NB4 (cell line): ENCODE data around the gene ZRANB3.

ENCODE experiments used
- DNase-seq: peaks from one replicate; pipeline ENCODE4 v3.0.0; 2010; ENCODE audit warnings: low read depth
- H3K4me3 ChIP-seq: one replicate; pipeline ENCODE4 v1.5.1; 2011; ENCODE audit warnings: mild to moderate bottlenecking, low read depth, low read length, moderate library complexity
- MYC ChIP-seq: IDR thresholded peaks from 2 replicates; pipeline ENCODE4 v1.6.1; 2011; ENCODE audit warnings: low read depth, low read length
- POLR2A ChIP-seq: IDR thresholded peaks from 2 replicates; pipeline ENCODE4 v1.6.1; 2011; ENCODE audit warnings: mild to moderate bottlenecking; ENCODE audit not compliant: insufficient read length; ENCODE audit errors: extremely low read depth
- TF ChIP-seq, protein P1 (sequence below): IDR thresholded peaks from 2 replicates; pipeline ENCODE4 v1.6.1; 2011; ENCODE audit warnings: low read depth, low read length
- TF ChIP-seq, protein P2 (sequence below): IDR thresholded peaks from one replicate; pipeline ENCODE4 v1.5.1; 2012; ENCODE audit warnings: low read depth, low read length

The ZRANB3 gene

DNA sequence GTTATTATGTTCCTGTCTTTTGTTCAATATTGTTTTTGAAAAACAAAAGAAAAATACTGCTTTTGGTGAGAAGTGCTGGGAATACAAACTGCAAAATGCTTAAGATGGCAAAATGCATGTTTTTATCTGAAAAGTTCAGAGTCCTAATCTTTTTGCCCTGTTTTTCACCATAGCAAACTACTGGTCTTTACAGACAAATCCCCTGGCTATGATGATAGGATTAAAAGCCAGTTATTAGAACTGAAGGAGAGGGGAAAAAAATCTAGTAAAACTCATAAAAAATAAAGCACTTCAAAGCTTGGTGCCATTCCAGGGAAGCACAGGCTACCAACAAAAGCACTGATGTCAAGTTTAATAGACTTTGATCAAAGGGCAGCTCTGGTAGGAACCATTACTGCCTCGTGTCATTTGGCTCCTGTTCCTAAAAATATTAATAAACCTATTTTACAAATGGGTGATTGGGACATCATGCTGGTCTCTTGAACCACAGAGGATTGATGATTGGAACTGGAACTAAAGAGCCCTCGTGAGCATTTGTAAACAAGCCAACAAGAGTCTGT lies 284.2 kb downstream of the ZRANB3 start:
- no peak for DNase-seq
- H3K4me3 ChIP-seq: no peak overlapping the region
- TF ChIP-seq, protein P1, sequence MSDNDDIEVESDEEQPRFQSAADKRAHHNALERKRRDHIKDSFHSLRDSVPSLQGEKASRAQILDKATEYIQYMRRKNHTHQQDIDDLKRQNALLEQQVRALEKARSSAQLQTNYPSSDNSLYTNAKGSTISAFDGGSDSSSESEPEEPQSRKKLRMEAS: no peak
- TF ChIP-seq, protein P2, sequence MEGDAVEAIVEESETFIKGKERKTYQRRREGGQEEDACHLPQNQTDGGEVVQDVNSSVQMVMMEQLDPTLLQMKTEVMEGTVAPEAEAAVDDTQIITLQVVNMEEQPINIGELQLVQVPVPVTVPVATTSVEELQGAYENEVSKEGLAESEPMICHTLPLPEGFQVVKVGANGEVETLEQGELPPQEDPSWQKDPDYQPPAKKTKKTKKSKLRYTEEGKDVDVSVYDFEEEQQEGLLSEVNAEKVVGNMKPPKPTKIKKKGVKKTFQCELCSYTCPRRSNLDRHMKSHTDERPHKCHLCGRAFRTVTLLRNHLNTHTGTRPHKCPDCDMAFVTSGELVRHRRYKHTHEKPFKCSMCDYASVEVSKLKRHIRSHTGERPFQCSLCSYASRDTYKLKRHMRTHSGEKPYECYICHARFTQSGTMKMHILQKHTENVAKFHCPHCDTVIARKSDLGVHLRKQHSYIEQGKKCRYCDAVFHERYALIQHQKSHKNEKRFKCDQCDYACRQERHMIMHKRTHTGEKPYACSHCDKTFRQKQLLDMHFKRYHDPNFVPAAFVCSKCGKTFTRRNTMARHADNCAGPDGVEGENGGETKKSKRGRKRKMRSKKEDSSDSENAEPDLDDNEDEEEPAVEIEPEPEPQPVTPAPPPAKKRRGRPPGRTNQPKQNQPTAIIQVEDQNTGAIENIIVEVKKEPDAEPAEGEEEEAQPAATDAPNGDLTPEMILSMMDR: no peak
- TF ChIP-seq MYC (no peak), POLR2A (no peak)

DNA sequence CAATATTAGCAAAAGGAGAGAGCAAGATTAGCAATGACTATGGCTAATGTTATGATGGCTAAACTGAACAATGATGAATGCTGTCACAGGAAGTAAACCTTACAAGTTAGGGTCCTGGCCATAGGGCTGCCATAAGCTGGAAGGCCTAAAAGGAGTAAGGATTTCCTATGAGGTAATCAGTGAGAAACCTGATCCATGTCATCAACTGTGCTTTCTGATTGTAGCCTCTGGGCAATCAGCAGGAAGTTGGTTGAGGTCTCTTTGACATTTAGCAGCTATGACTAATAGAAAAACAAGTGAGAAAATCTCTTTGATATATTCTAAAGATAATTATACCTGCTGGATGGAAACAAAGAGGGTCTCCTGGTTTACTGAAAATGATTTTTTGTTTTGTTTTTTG lies 285.9 kb downstream of the ZRANB3 start:
- H3K4me3 ChIP-seq: no peak overlapping the region
- TF ChIP-seq MYC (no peak), POLR2A (no peak)
- TF ChIP-seq, protein P2: no peak
- TF ChIP-seq, protein P1: no peak
- DNase-seq: peak; percentile 30

DNA sequence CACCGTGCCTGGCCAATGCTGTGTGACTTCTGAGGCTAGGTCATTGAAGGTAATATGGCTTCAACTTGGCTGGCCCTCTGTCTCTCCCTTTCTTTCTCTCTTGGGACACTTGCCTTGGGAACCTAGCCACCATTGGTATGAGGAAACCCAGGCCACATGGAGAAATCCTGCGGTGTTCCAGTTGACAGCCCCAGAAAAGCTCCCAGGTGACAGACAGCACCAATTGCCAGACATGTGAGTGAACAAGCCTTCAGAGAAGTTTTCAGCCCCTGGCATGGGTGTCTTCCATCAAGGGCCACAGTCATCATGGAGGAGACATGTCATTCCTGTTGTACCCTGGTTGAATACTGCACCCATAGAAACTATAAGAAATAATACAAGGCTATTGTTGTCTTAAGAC lies 292.4 kb downstream of the ZRANB3 start:
- TF ChIP-seq MYC (no peak), POLR2A (no peak)
- TF ChIP-seq, protein P2: no peak
- TF ChIP-seq, protein P1: no peak
- no peak for DNase-seq
- H3K4me3 ChIP-seq: no peak overlapping the region

DNA sequence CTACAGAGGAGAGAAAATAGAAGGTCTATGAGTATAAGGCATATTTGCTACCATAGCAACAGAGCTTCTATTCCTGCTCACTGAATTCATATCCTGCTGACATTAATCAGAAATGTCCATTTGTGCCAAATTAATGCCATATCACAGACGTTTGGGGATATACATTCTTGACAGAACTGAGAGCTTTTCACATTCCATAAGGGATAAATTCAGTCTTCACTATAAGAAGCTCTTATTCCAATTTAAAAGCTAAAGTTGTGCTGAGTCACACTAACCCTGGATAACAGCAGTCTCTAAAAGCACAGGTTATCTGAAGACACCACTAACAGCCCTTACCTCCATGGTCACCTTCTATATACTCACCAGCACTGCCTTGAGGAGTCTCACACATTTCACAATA lies 300.9 kb downstream of the ZRANB3 start:
- DNase-seq: no peak
- TF ChIP-seq, protein P1: no peak
- TF ChIP-seq POLR2A (no peak), MYC (no peak)
- TF ChIP-seq, protein P2: no peak
- no peak overlapping the region for H3K4me3 ChIP-seq

DNA sequence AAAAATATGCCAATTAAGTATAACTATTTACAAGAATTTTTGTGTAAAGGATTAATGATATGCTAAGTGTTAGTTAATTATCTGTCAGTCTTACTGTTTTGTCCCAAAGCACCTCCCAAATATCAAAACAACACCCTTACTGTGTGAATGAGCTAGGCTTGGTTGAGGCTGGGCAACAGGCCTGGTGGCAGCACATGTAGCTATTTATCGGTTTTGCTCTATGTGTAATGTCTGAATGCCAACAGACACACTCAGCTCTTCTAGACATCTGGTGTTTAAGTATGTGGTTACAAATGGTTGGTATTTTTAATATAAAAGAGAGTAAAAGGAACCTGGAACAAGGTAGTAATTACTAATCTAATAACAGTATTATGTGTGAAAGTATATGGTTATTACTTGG lies 303.6 kb downstream of the ZRANB3 start:
- TF ChIP-seq MYC: no peak
- TF ChIP-seq, protein P1: no peak
- no peak for TF ChIP-seq POLR2A
- TF ChIP-seq, protein P2: no peak
- no peak for DNase-seq
- no peak overlapping the region for H3K4me3 ChIP-seq
